AG09319 (cell line): ENCODE results near the gene MESP2.

ENCODE experiments used
- DNase-seq: peaks from one replicate; pipeline ENCODE4 v3.0.0-alpha.2; 2010; ENCODE audit warnings: low read depth; ENCODE audit errors: extremely low read depth
- TF ChIP-seq, protein P1 (sequence below): IDR thresholded peaks from 2 replicates; pipeline ENCODE4 v1.5.1; 2011; ENCODE audit warnings: low read depth, mild to moderate bottlenecking, inconsistent platforms, low read length, moderate library complexity

Gene MESP2

DNA sequence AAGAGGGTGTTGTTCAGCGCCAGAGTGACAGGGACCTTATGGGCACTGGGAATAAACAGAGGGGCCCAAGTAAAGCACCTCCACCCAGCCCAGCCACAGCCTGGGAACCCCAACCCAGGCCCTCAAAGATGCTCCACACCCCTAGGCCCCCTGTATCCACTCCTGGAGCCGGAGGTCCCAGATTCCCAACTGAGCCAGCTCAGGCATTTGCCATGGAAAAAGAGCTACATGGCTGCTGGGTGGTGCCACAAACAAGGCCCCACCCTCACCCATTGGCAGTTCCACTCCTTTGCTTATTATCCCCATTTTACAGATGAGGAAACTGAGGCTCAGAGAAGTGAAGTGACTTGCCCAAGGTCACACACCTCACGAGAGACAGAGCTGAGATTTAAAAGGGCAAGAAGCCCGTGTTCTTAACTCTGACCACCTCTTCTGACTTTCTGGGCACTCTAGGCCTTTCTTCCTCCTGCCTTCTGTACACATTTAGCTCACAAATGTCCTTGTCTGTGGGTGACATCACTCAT lies 21.6 kb downstream of the MESP2 start:
- TF ChIP-seq, protein P1, sequence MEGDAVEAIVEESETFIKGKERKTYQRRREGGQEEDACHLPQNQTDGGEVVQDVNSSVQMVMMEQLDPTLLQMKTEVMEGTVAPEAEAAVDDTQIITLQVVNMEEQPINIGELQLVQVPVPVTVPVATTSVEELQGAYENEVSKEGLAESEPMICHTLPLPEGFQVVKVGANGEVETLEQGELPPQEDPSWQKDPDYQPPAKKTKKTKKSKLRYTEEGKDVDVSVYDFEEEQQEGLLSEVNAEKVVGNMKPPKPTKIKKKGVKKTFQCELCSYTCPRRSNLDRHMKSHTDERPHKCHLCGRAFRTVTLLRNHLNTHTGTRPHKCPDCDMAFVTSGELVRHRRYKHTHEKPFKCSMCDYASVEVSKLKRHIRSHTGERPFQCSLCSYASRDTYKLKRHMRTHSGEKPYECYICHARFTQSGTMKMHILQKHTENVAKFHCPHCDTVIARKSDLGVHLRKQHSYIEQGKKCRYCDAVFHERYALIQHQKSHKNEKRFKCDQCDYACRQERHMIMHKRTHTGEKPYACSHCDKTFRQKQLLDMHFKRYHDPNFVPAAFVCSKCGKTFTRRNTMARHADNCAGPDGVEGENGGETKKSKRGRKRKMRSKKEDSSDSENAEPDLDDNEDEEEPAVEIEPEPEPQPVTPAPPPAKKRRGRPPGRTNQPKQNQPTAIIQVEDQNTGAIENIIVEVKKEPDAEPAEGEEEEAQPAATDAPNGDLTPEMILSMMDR: no peak
- no peak for DNase-seq

DNA sequence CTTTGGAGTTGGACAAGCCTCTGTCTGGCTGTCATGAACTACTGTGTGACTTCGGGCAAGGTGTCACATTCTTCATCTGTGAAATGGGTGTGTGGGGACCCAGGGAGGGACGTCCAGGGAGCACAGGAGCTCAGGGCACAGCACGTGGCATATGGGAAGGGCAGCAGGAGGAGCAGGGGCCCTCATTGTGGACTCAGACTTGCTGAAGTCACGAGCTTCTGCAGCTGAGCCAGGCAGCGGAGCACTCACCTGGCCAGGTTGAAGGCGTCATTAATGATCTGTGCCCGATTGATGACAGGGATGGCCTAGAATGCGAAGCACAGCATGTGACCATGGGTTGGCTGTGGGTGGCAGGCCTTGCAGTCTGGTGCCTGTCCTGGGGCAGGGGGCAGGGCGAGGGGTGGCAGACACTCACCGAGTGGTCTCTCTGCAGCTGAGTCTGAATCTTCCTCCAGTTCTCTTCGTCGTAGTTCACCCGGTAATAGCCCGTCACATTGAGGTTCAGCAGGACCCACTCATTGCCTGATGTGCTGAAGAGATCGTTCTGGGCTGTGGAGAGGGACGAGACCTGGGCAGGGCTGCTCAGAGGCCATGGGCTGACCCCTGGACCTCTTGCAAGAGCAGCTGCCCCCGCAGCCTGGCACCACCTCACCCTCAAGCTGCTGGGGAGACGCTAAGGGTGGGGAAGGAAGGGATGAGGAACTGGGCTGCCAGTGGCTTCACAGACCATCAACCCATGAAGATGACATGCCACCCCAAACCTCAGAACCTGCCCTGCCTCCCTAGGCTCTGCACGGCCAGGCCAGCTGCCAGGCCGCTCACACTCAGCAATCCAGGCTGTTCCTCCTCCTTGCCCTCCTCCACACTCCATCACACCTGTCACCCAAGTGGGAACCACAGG lies 23.1 kb downstream of the MESP2 start:
- TF ChIP-seq, protein P1: no peak
- no peak for DNase-seq

DNA sequence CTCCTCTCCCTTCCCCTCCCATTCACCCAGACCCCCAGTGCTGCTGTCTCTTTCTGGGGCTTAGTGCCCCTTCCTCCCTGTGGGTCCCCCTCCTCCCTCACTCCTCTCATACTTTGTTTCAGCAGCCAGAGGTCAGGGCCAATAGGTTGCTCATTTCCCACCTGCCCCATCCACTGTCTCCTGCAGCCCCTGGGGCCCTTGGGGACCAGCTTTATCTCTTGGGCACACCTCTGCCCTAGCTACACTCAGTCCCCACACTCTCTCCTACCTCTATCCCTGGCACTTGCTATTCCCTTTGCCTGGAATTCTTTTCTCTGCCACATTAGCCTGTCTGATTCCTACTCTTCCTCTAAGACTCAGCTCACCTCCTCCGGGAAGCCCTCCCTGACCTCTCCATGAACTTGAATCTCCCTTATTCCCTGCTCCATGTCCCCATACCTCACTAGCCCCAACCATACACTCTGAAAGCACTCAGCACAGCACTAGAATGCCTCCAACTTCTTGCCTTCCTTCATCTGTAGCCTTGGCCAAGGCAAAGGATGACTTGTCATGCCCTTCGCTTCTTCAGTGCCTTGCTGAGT lies 23.9 kb downstream of the MESP2 start:
- TF ChIP-seq, protein P1: no peak

DNA sequence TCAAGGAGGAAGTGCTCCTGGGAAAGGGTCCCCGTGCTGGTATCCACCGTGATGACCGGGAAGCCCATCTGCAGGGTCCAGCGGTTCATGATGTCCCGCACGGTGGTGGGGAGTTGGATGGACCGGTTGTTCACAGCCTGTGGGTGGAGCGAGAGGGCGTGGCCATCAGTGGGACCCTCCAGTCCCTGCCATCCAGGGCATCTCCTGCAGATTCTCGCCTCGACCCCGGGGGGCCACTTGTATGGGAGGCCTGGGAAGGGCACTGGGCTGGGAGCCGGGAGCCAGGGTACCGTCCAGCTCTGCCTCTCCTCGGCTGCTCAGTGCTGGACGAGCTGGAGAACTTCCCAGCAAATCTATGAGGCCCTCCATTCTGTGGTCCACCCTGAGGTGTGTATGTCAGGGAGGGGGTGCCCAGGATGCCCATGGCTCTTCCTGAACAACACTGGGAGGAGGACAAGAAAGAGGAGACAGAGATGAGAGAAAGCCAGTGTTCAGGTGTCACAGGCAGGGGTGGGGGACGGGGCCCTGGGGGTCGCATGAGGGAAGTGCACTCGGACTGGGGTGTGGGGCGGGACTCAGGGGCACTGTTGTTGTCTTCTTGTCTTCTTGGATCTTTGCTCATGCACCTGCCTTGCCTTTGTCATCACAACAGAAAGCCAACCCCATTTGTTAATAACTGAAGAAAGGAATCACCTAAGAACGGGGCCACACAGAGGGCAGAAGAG lies 25.5 kb downstream of the MESP2 start:
- TF ChIP-seq, protein P1: no peak
- DNase-seq: no peak

More for the DNA sequence above, 23.9 kb downstream of the MESP2 start:
- DNase-seq: no peak

DNA sequence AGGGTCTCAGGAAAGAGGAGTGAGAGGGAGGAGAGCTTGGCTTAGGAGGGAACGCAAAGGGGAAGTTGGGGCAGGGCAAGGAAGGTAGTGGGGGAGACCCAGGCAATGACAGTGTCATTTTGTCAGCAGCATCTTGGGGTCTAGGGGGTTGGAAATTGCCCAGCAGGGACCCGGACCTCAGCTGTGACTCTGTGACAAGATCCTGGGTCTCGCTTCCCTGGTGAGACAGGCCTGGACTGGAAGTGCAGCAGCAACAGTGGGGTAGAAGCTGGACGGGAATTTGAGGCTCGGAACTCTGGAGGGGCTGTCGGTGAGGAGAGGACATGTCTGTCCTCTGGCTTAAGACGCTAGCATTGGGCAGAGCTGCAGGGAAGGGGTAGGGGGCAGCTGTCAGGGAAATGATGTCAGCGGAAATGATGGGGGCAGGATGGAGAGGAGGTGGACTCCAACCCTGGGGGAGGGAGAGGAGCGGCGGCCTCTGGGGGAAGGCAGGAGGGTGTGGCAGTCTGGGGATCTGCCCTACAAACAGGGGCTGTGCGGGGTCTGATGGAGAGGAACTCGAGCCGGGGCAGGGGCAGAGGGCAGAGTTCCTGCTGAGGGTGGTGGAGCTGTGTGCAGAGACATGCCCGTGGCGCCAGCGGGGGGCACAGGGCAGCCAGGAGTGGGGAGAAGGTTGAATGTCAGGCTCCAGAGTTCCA lies 26.2 kb downstream of the MESP2 start:
- TF ChIP-seq, protein P1: no peak
- DNase-seq: no peak

DNA sequence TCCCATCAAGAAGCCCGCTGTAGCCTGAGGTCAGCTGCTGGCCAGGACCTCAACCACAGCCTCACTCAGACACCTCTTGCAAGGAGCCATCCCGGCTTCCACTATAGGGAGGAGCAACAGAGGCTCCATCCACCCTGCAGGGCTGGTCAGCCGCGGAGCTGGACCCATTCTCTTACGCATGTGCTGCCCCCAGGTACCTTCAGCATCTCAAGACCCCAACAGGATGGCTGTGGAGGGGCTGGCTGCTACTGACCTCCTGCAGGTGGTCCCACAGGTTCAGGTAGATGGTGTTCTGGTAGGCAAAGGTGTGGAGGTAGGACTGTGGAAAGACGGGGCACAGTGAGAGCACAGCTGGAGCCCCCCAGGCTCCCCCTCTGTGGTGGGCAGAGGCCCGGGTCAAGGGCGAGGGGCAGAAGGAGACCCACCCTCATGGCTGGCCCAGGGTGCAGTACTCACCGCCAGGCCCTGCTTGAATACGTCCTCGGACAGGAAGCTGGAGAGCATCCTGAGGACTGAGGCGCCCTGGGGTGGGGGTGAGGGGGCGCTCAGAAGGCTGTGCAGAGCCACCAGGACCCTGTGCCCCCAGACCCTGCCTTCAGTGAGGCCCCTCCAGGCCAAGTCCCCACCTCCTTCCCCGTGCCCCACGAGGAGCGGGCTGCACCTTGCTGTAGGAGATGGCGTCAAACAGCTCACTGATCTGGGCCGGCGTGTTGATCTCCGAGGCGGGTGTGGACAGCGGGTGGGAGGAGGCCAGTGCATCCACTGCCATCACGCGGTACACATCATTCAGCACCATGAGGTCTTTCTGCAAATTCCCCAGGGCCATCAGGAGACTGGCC lies 27.1 kb downstream of the MESP2 start:
- DNase-seq: no peak
- TF ChIP-seq, protein P1: no peak
